Measurements from ENCODE around the gene SIPA1L3.

SIPA1L3 gene

DNA sequence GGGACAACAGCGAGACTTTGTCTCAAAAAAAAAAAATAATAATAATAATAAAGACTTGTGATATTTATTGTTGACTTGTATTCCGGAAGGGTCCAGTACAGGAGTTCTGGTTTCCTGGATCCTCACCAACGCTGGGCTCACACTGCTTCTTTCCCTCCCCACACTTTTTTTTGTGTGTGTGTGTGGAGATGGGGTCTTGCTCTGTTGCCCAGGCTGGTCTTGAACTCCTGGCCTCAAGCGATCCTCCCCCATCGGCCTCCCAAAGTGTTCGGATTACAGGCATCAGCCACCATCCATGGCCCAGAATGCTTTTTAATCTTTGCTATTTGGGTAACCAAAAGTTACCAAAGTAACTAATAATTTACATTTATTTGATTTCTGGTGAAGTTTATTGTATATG lies 39.1 kb downstream of the SIPA1L3 start:
- DNase-seq (ENCODE audit: low read depth), result no peak

DNA sequence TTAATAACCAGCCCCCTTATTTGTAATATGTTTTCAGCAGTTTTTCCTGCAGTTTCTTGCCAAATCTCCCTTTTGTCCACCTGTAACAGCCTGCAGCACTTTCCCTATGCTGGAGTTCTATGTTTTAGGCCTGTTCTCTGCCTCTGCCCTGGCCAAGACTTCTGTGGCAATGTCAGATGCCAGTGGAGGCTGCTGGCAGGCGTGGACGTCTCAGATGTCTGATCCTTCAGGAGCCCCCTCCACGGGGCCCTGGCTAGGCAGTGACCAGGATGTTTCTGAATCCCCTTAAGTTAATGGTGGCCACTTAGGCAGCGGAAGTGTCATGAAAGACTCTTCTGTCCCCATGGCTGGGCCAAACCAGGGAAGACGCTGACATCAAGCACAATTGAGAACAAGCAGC lies 40.8 kb downstream of the SIPA1L3 start:
- DNase-seq (ENCODE audit: low read depth), result no peak

DNA sequence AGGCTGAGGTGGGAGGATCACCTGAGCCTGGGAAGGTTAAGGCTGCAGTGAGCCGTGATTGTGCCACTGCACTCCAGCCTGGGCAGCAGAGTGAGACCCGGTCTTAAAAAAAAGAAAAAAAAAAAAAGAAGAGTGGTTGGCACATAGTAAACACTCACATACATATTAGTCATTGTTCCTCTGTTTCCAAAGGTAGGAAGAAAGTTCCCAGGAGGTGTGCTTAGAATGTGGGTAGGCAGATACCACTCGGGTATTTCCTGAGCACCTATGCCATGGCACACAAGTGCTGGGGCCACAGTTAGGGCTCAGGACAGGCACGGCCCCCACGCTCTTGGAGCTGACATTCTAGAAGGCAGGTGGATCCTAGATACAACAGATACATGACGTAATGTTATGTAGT lies 41.4 kb downstream of the SIPA1L3 start:
- no peak for DNase-seq (ENCODE audit: low read depth)

DNA sequence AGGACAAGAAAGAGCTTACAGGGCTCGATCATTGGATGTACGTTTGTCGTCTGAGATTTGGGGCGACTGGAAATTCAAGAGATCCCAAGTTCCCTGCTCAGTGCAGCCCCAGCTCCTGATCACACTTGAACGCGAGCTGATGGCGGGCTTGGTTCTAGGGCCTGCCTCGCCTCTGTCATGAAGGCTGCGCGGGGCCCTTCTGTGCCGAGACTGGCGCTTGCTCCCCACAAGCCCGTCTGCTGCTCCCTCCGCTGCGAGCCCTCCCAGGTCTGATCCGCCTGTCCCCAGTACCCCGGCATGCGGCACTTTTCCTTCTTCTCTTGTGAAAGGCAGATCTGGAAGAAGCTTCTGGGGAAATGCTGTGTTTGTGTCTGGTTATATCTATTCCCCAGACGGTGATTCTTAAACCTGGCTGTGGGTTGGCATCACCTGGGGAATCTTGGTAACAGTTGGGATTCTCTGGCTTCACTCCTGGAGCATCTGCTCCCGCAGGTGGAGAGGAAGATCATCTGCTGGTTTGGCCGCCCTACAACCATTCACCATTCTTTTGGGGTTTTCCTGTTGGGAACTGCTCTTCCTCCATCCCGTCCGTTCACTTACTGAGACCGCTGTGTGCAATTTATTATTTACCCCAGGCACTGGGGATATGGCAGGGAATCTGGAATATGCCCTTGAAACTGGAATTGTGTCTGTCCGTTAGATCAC lies 43.6 kb downstream of the SIPA1L3 start:
- no peak for DNase-seq (ENCODE audit: low read depth)

DNA sequence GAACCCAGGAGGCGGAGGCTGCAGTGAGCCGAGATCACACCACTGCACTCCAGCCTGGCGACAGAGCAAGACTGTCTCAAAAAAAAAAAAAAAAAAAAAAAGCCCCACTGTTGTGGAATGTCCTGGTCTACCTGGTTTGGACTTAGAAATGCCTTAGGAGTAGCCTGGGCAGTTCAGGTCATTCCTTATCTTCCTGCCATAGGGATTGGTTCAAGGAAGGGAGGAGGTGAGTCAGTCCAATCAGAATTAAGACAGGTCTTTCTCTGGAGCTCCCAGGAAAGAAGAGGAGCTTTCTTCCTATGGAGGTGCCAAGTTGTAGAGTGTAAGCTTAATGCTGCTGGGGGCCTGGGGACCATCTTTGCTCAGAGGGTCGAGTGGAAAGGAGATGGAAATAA lies 44.8 kb downstream of the SIPA1L3 start:
- no peak for DNase-seq (ENCODE audit: low read depth)

DNA sequence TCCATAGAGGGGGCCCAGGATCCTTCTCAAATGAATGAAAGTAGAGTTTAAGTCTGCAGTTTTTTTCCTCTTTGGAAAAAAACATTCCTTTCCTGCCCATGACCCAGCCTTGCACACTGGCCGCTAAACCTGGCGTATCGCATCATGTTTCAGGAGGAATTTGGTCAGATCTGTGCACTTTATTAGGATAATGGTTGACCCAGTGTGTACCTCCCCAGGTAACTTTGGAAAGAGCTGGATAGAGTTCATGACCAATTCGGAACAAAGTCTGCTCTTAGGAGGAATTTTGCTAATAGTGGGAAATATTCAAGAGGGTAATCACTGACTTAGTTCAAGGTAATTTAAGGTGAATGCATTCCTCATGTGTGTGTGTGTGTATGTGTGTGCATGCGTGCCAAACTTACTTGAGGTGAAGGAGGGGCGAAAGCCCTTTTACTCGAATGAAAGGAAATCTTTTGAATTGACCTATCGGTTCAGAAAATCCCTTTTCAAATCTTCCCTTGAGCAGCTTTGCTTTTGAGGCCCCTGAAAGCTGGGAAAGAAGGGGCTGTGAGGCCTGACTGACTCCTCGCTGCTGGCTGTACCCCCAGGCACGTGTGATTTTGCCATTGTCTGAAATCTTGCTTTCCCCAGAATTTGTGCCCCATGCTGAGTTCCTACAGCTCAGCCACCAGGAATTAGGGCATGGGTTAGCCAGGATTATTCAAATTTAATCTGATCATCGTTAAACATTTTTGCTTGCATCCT lies 46.3 kb downstream of the SIPA1L3 start:
- DNase-seq (ENCODE audit: low read depth), result no peak

DNA sequence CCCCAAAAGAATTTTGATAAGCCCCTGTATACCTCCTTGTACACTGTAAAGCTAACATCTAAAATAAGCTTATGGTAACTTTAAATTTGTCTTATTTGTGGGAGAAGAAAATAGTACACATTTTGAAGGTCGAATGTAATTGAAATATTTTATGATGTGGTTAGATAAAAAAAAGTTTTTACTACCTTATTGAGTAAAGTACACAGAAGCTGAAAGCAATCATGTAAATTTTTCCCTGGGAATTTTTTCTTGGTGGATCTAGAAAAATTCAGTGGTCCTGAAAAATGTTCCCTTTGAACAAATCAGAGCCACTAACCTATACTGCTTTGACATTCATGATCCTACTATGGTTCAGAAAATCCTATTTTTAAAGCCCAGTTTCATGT lies 46.9 kb downstream of the SIPA1L3 start:
- no peak for DNase-seq (ENCODE audit: low read depth)

DNA sequence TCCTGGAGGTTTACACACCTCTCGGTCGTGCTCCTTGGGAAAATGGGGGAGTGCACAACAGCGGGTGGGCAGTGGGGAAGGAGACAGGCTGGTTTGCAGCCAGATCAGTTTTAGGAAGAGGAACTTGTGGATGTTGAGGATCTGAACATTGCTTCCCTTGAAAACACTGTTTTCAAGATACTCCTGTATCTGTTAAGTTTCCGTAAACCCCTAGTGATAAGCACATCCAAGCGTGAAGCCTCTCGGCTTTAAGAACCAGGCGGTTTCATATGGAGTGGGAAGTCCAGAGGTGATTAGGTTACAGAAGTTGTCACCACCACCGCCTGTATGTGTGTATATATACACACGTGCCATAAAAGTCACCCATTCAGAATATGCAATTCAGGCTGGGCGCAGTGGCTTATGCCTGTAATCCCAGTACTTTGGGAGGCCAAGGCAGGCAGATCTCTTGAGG lies 47.4 kb downstream of the SIPA1L3 start:
- no peak for DNase-seq (ENCODE audit: low read depth)

DNA sequence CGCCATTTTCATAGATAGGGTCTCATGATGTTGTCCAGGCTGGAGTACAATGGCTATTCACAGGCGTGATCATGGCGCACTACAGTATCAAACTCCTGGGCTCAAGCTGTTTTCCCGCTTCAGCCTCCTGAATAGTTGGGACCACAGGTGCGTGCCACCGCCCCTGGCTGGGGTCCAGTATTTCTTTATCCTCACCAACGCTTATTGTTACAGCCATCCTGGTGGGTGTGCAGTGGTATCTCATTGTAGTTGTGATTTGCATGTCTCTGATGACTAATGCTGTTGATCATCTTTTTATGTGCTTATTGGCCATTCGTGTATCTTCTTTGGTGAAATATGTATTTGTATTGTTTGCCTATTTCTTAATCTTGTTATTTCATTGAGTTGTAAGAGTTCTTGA lies 49.0 kb downstream of the SIPA1L3 start:
- no peak for DNase-seq (ENCODE audit: low read depth)

DNA sequence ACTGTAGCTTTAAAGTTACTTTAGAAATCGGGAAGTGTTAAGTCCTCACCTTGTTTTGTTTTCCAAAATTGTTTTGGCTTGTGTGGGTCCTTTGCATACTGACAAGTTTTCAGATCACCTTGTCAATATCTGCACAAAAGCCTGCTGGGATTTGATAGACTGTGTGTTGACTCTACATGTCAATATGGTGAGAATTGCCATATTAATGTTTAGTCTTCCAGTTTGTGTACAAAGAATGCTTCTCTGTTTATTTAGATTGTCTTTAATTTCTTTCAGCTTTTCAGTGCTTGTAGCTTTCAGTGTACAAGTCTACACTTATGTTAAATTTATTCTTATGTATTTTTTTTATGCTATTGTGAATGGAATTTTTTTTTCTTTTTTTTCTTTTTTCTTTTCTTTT lies 50.2 kb downstream of the SIPA1L3 start:
- DNase-seq (ENCODE audit: low read depth), result no peak

DNA sequence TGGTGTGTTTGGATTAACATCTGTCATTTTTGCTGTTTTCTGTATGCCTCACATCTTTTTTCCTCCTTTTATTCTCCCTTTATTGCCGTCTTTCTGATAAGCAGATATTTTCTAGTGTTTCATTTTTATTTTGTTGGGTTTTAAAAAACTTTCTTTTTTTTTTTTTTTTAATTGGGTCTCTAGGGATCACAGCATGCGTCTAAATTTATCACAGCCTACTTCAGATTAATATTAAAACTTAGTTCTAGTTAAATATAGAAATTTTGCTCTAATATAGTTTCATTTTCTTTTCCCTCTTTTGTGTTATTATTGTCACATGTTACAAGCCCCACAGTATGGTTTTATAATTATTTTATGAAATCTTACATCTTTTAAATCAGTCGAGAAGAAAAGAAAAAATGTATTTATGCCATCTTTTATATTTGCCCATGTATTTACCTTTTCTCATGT lies 52.7 kb downstream of the SIPA1L3 start:
- DNase-seq (ENCODE audit: low read depth), result no peak

DNA sequence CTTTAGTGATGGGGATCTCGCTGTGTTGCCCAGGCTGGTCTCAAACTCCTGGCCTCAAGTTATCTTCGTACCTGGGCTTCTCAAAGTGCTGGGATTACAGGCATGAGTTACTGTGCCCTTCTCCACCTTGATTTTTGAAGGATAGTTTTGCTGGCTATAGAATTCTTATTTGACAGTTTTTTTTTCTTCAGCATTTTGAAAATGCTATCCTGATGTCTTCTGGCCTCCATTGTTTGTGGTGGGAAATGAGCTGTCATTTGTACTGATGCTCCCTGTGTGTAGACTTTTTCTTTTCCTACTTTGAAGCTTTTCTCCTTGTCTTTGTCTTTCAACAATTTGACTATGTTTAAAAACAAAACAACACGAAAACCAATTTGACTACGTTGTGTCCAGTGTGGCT lies 54.2 kb downstream of the SIPA1L3 start:
- DNase-seq (ENCODE audit: low read depth), result no peak

DNA sequence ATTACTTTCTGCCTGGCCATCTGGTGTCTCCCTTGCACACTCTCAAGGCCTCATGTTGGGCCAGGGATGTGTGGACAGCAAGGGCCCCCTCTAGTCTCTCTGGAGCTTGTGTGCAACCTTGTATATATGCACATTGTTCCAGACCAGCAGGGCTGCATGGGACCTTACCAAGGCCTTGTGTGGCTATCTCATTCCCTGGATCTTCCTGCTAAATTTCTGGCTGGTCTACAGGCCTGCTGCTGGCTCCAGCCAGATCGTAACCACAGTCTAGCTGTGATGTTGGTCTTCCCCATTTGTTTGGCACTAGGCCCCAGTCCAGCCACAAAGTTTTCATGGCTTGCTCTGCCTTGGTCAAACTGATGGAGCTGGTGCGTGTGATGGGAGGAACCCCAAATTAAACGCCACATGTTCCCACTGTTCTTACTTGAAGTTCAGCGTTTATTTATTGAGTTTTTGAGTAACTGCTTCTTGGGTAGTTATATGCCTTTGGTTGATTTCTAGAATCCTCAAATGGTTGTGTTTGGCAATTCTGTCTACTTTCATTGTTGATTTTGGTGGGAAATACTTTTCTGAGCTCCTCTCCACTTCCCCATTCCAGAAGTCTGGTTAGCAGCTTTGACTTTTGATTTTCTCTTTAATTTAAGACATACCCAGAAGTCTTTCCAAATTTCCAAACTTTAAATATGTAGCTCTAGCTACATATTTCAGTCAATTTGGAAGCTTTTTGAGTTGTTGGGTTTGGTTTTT lies 56.4 kb downstream of the SIPA1L3 start:
- DNase-seq (ENCODE audit: low read depth), result no peak

DNA sequence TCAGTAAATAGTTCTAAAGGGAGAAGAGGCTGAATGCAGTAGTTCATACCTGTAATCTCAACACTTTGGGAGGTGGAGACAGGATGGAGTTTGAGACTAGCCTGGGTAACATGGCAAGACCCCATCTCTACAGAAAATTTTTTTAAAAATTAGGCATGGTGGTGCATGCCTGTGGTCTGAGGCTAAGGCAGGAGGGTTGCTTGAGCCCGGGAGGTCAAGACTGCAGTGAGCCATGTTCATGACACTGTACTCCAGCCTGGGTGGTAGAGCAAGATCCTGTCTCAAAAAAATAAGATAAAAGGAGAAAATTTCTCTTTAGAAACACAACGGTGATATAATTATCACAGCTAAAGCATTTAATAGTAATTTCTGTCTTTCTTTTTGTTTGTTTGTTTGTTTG lies 57.1 kb downstream of the SIPA1L3 start:
- no peak for DNase-seq (ENCODE audit: low read depth)

DNA sequence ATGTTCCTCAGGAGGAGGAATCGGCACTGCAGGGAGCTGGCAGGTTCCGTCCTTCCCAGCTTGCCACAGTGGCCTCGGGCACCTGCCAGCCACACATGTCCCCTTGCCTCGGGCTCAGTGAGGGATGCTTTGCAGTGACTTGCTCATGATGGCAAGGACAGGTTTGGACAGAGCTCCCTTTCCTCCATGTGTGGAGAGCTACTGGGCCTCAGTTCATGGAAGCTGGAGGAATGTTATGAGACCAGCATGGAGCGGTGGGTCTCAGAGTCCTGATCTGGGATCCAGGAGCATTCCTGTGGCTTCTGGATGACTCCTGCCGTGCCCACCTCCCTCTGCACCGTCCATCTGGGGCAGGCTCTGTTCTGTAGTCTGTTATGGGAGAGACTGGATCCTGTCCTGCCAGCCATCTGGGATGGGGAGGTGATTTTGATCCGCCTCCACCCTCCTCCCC lies 59.2 kb downstream of the SIPA1L3 start:
- DNase-seq (ENCODE audit: low read depth), result no peak

DNA sequence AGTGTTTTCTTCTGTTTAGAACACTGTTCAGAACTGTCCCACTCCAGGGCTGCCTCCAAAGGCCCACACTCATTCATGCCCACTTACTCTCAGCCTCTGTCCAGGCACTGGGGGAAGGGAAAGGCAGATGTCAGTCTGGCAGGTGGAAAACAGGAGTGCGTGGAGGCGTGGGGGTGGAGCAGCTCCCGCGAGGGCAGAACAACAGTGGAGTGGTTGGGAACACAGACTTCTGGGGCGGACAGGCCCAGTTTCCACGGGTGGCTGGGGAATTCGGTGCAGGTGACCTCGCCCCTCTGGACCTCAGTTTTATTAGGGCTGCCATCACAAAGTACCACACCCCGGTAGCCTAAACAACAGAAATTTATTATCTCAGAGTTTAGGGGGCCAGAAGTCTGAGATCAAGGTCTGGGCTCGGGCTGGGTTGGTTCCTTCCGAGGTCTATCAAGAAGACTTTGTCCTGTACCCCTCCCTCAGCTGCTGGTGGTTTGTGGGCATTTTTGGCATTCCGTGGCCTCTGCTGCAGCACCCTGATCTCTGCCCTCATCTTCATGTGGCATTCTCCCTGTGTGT lies 59.7 kb downstream of the SIPA1L3 start:
- no peak for DNase-seq (ENCODE audit: low read depth)

DNA sequence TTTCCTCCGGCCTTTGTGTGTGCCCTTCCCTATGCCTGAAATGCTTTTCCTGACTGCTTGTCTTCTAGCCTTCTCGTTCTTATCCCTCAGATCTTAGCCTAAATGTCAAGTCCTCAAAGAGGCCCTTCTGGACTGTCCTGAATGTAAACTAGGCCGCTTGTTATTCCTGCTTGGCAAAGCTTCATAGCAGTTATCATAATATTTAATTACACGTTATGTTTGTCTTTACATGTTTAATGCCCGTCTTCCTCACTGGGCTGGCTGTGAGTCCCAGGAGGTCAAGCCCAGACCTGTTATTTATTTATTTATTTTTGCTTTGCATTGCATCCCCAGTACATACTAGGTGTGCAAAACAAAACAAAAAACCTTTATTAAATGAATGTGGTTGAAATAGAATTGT lies 62.7 kb downstream of the SIPA1L3 start:
- DNase-seq (ENCODE audit: low read depth), result no peak

DNA sequence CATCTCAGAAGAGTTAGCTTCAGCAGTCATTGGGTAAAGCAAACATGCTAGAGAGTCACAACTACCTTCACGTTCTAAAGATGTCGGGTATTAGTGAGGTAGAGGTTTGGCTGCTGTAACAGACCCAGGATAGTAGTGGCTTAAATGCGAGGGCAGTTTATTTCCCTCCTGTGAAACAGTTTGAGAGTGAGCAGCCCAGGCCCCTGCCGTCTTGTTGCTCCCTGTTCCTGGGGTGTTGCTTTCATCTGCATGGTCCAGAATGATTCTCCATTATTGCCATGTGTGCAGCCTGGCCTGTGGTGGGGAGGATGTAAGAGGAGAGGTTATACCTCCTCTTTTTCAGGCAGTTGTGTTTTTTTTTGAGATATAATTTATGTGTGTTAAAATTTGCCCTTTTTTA lies 63.7 kb downstream of the SIPA1L3 start:
- DNase-seq (ENCODE audit: low read depth), result no peak

DNA sequence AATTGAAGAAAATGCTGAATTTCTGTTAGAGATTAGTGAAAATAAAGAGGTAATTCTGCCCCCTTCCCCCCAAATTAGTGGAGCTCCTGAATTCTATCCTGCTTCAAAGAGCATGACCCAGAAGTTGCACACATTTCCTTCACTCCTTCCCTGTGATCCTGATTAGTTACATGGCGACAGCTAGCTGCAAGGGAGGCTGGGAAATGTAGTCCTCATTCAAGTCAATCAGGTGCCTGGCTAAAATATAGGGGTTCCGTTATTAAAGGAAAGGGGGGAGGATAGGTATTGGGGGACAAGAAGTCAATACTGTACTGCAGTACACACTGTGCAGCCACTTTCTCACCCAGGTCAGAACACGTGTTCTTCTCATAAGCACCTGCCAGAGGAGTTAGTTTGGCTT lies 65.8 kb downstream of the SIPA1L3 start:
- DNase-seq (ENCODE audit: low read depth), result no peak

DNA sequence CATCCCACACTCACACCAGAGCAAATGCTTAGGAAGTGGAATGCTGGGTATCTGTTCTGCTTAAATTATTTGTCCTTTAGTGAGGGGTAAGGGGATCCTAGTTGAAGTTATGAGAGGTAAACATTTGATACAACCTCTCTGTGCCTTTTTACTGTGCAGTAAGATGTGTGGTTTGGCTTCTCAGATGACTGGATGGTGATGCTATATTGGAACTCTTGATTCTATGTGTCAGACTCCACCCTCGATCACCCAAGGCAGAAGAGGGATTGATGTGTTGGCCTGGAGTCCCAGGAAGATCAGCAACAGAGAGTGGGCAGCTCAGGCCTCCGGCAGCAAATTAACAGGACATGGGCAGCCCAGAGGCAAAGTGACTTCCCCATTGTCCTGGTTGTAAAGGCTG lies 66.7 kb downstream of the SIPA1L3 start:
- DNase-seq (ENCODE audit: low read depth), result no peak

DNA sequence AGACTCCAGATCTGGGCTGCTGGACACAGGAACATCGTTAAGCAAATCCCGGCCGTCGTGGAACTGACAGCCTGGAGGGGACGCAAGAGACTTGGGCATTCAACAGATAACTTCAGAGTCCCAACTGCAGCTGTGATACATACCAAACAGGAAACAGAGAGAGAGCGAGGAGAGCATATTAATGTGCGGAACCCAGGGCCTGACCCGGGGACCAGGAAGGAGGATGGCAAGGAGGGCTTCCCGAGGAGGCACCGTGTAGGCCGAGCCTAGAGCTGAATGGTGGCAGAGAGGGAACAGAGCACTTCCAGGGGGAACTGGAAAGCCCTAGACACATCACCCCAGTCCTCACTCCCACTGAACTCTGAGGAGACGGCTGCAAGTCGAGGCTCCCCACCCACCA lies 68.1 kb downstream of the SIPA1L3 start:
- no peak for DNase-seq (ENCODE audit: low read depth)

Measured in activated T-cell treated with anti-CD3 and anti-CD28 coated beads for 1 hour (primary cell).